Spleen (tissue), 11 donors: Measurements from ENCODE around the gene BCL11B. TPM values are rescaled to one million over a fixed set of nuclear protein-coding genes. Genes with fewer than 3 reads are reported as not detected.
A peak's percentile ranks its signal among the peaks of the same experiment; 100 is the strongest.

Experiments used
- DNase-seq: peaks from one replicate; pipeline ENCODE4 v3.0.0-alpha.2; 2020
- H3K27ac ChIP-seq, 8 donors: fragments of 200-600 bp; sonication (generic) in 7 of 8; 1 replicate in 4 of 8; 2 replicates in 4 of 8; pipeline versions ENCODE4 v1.5.0 to v1.8.0; 2016 to 2021; ENCODE audit warnings: inconsistent platforms in 4 of 8, mild to moderate bottlenecking in 4 of 8, moderate library complexity in 1 of 8
- H3K27me3 ChIP-seq, 7 donors: fragments of 200-600 bp; sonication (generic) in 6 of 7; replicated peaks in 1 of 7; 1 replicate in 4 of 7; 2 replicates in 3 of 7; pipeline versions ENCODE4 v1.5.0 to v1.8.0; 2016 to 2021; ENCODE audit warnings: inconsistent platforms in 3 of 7, mild to moderate bottlenecking in 1 of 7
- H3K36me3 ChIP-seq, 6 donors: fragments of 200-600 bp; sonication (generic) in 5 of 6; 1 replicate in 4 of 6; 2 replicates in 2 of 6; pipeline versions ENCODE4 v1.5.0 to v1.8.0; 2016 to 2021; ENCODE audit warnings: inconsistent platforms in 2 of 6
- H3K4me1 ChIP-seq, 6 donors: fragments of 200-600 bp; sonication (generic) in 5 of 6; 1 replicate in 3 of 6; 2 replicates in 3 of 6; pipeline versions ENCODE4 v1.5.0 to v1.8.0; 2016 to 2021; ENCODE audit warnings: inconsistent platforms in 3 of 6
- H3K4me3 ChIP-seq, 8 donors: fragments of 200-600 bp; sonication (generic) in 7 of 8; 1 replicate in 4 of 8; 2 replicates in 4 of 8; pipeline versions ENCODE4 v1.5.0 to v1.8.0; 2016 to 2021; ENCODE audit warnings: inconsistent platforms in 4 of 8, mild to moderate bottlenecking in 4 of 8, moderate library complexity in 2 of 8
- H3K9me3 ChIP-seq, 8 donors: fragments of 200-600 bp; sonication (generic) in 7 of 8; 1 replicate in 4 of 8; 2 replicates in 4 of 8; pipeline versions ENCODE4 v1.5.0 to v1.8.0; 2016 to 2021; ENCODE audit warnings: inconsistent platforms in 4 of 8
- CTCF ChIP-seq, 11 experiments: fragments of 200-600 bp in 7 of 11; fragments of 450-650 bp in 4 of 11; sonication (generic) in 4 of 11; IDR thresholded peaks in 8 of 11; conservative IDR thresholded peaks in 3 of 11; 1 replicate in 7 of 11; 2 replicates in 4 of 11; pipeline versions ENCODE4 v1.4.0 to v1.8.0; 2016 to 2021; ENCODE audit warnings: antibody characterized with exemption in 11 of 11, inconsistent platforms in 4 of 11, mild to moderate bottlenecking in 1 of 11
- POLR2A ChIP-seq, 3 donors: fragments of 450-650 bp; IDR thresholded peaks; one replicate each; pipeline ENCODE4 v1.5.1; 2017; ENCODE audit warnings: antibody characterized with exemption in 3 of 3, mild to moderate bottlenecking in 1 of 3
- POLR2AphosphoS5 ChIP-seq, 3 donors: sonication (generic); formaldehyde crosslinking; IDR thresholded peaks; one replicate each; pipeline ENCODE4 v1.5.1; 2017; ENCODE audit warnings: antibody characterized with exemption in 3 of 3
- WGBS, 5 donors: extraction: QIAGEN DNeasy Blood & Tissue Kit in 3 of 5; methylation state at CpG; one replicate each; pipeline versions ENCODE4 v1.1.5 to v1.1.7; 2013 to 2018; 5-methylcytosine and 5-hydroxymethylcytosine counted together
- intact Hi-C: fragments of 100-400 bp; cut with DNase I; formaldehyde crosslinking; loops from one replicate; pipeline ENCODE4 v1.15.0; 2023; ENCODE audit warnings: low total_unique reads
- polyA plus RNA-seq, 3 donors: library from polyadenylated mRNA; stranded (reverse); fragments of 200-250 nt; gene quantifications; one replicate each; pipeline ENCODE4 v1.2.1, GENCODE V29; 2013
- total RNA-seq, 7 donors: library from RNA; depleted of rRNA in 3 of 7; stranded (reverse); fragments of >200 nt in 3 of 7; fragmentation: NEBNext Ultra II Directional in 4 of 7; extraction: Animal tissue kit (Norgen Biotek cat#: 25700) in 4 of 7; gene quantifications; one replicate each; pipeline versions ENCODE4 v1.1.0 to v1.2.1, GENCODE V29; 2016 to 2021
- donor health status: healthy with polysubstance abuse.
- donor health status: DM: no; HTN: no; CAD: no; lungs with moderate emphysema.
- donor health status: DM: no; HTN: no; CAD: no.
- donor health status: Bipolar disorder and iron deficiency.
- donor health status: healthy.
- donor health status: DM: no; HTN: no; CAD: no.
- donor health status: DM: yes; HTN: yes; CAD: no.

Gene BCL11B
- total and polyA plus RNA-seq, 10 donors, result 0.74 to 21.1 (median 11.4) TPM

GRCh38 chr14:99175331-99176155 lies 96.5 kb downstream of the BCL11B start:
- Histone ChIP-seq H3K27me3 (no peaks in the 10 kb centered on the region), H3K36me3 (peaks cover 0 to 26% (median 2%) of the 10 kb centered on the region in 6 donors), H3K4me3 (no peak overlapping the region), H3K27ac (no peak overlapping the region), H3K4me1 (peaks cover 0 to 25% (median 6%) of the 10 kb centered on the region in 6 donors), H3K9me3 (peaks cover 0 to 23% (median 3%) of the 10 kb centered on the region in 8 donors)
- DNase-seq, result no peak
- intact Hi-C loops, result no loop called here
- TF ChIP-seq CTCF (IDR thresholded peaks at IDR 0.05 in 8 of 11, conservative IDR thresholded peaks at IDR 0.05 in 3 of 11) (no peak), POLR2AphosphoS5 (IDR thresholded peaks at IDR 0.05) (peak in 2 of 3 donors; percentile 5 to 31)
- 97 to 99% (median 97%) methylated on average over 72 to 95 of the region's 95 CpGs for WGBS, 5 donors

DNA sequence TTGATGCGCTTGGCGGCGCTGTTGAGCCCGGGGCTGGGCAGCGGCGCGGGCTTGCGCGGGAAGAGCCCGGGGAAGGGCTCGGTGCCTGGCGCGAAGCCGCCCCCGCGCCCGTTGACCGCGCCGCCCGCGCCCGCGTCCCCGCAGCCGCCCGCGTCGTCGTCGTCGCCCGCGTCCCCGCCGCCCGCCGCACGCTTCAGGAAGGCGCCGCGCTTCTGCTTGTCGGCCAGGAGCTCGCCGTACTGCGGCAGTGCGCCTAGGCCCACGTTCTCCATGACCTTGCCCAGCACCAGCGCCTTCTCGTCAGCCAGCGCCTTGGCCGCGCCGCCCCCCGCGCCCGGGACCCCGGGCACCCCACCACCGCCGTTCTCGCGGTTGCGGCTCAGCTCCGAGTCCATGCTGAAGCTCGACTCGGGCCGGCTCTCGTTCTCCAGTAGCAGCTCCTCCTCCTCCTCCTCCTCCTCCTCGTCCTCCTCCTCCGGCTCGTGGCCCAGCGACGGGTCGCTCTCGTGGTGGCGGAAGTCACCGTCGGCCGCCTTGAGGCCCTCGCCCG lies 97.2 kb downstream of the BCL11B start:
- peaks cover 0 to 18% (median 6%) of the 10 kb centered on the region in 6 donors for H3K4me1 ChIP-seq
- 91 to 97% (median 93%) methylated on average over 49 to 81 of the region's 81 CpGs for WGBS, 5 donors
- H3K27ac ChIP-seq, result no peak overlapping the region
- H3K4me3 ChIP-seq, result no peak overlapping the region
- intact Hi-C loops, result no loop called here
- no peak for DNase-seq
- peaks cover 0 to 23% (median 3%) of the 10 kb centered on the region in 8 donors for H3K9me3 ChIP-seq
- peaks cover 0 to 26% (median 2%) of the 10 kb centered on the region in 6 donors for H3K36me3 ChIP-seq
- H3K27me3 ChIP-seq, result no peaks in the 10 kb centered on the region
- TF ChIP-seq POLR2A (IDR thresholded peaks at IDR 0.05) (no peak), CTCF (IDR thresholded peaks at IDR 0.05 in 8 of 11, conservative IDR thresholded peaks at IDR 0.05 in 3 of 11) (no peak), POLR2AphosphoS5 (IDR thresholded peaks at IDR 0.05) (no peak)

- Histone ChIP-seq H3K4me3 (no peak overlapping the region), H3K27me3 (no peaks in the 10 kb centered on the region), H3K36me3 (peaks cover 0 to 26% (median 2%) of the 10 kb centered on the region in 6 donors), H3K9me3 (peaks cover 0 to 23% (median 3%) of the 10 kb centered on the region in 8 donors), H3K27ac (no peak overlapping the region), H3K4me1 (peaks cover 0 to 12% (median 3%) of the 10 kb centered on the region in 6 donors)
- 88 to 95% (median 93%) methylated on average over 65 to 79 of the region's 79 CpGs for WGBS, 5 donors
- TF ChIP-seq CTCF (IDR thresholded peaks at IDR 0.05 in 8 of 11, conservative IDR thresholded peaks at IDR 0.05 in 3 of 11) (no peak), POLR2AphosphoS5 (IDR thresholded peaks at IDR 0.05) (peak in 1 of 3 donors; percentile 32), POLR2A (IDR thresholded peaks at IDR 0.05) (no peak)
- no peak for DNase-seq
- intact Hi-C loops, result no loop called here
Measured at GRCh38 chr14:99174081-99174769, 97.8 kb downstream of the BCL11B start.
